Keratinocyte (primary cell): ENCODE data around the gene TBC1D14.

Source experiments
- EZH2 ChIP-seq: IDR thresholded peaks from one replicate; pipeline ENCODE4 v1.6.1; 2012; ENCODE audit warnings: inconsistent platforms, mild to moderate bottlenecking, low read length, moderate library complexity
- TF ChIP-seq, protein P1 (sequence below), 3 experiments: IDR thresholded peaks in 1 of 3; conservative IDR thresholded peaks in 1 of 3; optimal IDR thresholded peaks in 1 of 3; 2 replicates in 2 of 3; 3 replicates in 1 of 3; pipeline versions ENCODE3 to v1.5.1; 2011; ENCODE audit warnings: low read length in 3 of 3, mild to moderate bottlenecking in 3 of 3, moderate library complexity in 2 of 3, control low read depth in 1 of 3, inconsistent platforms in 1 of 3; ENCODE audit not compliant: insufficient read depth in 2 of 3; ENCODE audit errors: extremely low read depth in 1 of 3

DNA sequence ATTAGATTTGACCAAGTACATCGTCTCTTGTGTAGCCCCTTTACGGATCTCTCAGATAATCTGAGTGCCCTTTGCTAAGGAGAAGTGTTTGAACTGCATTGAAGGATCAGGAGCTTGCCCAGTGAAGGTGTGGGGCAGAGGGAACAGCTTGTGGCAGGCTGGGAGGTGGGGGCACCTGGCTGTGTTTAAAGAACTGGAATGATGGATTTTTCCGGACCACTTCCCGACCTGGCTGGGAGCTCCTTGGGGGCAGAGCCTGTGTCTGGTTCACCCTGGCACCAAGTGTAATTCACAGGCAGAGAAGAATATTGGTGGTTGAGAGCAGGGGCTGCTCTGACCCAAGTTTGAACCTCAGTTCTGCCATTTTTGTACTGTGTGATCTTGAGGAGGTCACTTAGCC lies 18.5 kb downstream of the TBC1D14 start:
- TF ChIP-seq, protein P1, sequence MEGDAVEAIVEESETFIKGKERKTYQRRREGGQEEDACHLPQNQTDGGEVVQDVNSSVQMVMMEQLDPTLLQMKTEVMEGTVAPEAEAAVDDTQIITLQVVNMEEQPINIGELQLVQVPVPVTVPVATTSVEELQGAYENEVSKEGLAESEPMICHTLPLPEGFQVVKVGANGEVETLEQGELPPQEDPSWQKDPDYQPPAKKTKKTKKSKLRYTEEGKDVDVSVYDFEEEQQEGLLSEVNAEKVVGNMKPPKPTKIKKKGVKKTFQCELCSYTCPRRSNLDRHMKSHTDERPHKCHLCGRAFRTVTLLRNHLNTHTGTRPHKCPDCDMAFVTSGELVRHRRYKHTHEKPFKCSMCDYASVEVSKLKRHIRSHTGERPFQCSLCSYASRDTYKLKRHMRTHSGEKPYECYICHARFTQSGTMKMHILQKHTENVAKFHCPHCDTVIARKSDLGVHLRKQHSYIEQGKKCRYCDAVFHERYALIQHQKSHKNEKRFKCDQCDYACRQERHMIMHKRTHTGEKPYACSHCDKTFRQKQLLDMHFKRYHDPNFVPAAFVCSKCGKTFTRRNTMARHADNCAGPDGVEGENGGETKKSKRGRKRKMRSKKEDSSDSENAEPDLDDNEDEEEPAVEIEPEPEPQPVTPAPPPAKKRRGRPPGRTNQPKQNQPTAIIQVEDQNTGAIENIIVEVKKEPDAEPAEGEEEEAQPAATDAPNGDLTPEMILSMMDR (optimal IDR thresholded peaks at IDR 0.05 in 1 of 3, IDR thresholded peaks at IDR 0.05 in 1 of 3, conservative IDR thresholded peaks at IDR 0.05 in 1 of 3; ENCODE audit: extremely low read depth in 1 of 3, insufficient read depth in 2 of 3, low read length in 3 of 3): no peak
- TF ChIP-seq EZH2: no peak
